Neural cell (in vitro differentiated cells): ENCODE measurements around the gene PIAS4.

Experiments used
- EP300 ChIP-seq: fragments of 450-650 bp; conservative IDR thresholded peaks from 2 replicates; pipeline ENCODE4 v1.6.1; 2014; ENCODE audit warnings: antibody characterized with exemption, mild to moderate bottlenecking, moderate library complexity; ENCODE audit not compliant: poor library complexity, severe bottlenecking
- EZH2 ChIP-seq: fragments of 200-600, 300-800 bp; shearing (Covaris generic), sonication (generic); IDR thresholded peaks from 2 replicates; pipeline ENCODE4 v1.6.1; 2014; ENCODE audit warnings: antibody characterized with exemption, low read length, borderline replicate concordance, mild to moderate bottlenecking; ENCODE audit not compliant: insufficient read depth, poor library complexity, severe bottlenecking
- MXI1 ChIP-seq: fragments of 450-650 bp; conservative IDR thresholded peaks from 2 replicates; pipeline ENCODE4 v1.6.1; 2014; ENCODE audit warnings: antibody characterized with exemption, mild to moderate bottlenecking; ENCODE audit not compliant: poor library complexity, severe bottlenecking
- POLR2AphosphoS5 ChIP-seq: IDR thresholded peaks from 2 replicates; pipeline ENCODE4 v1.6.1; 2012
- RAD21 ChIP-seq: fragments of 450-650 bp; conservative IDR thresholded peaks from 2 replicates; pipeline ENCODE4 v1.6.1; 2014; ENCODE audit warnings: antibody characterized with exemption, mild to moderate bottlenecking, moderate library complexity
- SMC3 ChIP-seq: fragments of 450-650 bp; conservative IDR thresholded peaks from 2 replicates; pipeline ENCODE4 v1.6.1; 2014; ENCODE audit warnings: antibody characterized with exemption, mild to moderate bottlenecking, moderate library complexity; ENCODE audit not compliant: poor library complexity
- TAF1 ChIP-seq: IDR thresholded peaks from 2 replicates; pipeline ENCODE4 v1.6.1; 2012; ENCODE audit warnings: low read depth
- TF ChIP-seq, protein P1 (sequence below): fragments of 450-650 bp; IDR thresholded peaks from 2 replicates; pipeline ENCODE4 v1.5.1; 2014; ENCODE audit warnings: antibody characterized with exemption, mild to moderate bottlenecking, moderate library complexity; ENCODE audit not compliant: poor library complexity, severe bottlenecking
- TF ChIP-seq, protein P2 (sequence below): IDR thresholded peaks from 2 replicates; pipeline ENCODE4 v1.6.1; 2012; ENCODE audit warnings: borderline replicate concordance

DNA sequence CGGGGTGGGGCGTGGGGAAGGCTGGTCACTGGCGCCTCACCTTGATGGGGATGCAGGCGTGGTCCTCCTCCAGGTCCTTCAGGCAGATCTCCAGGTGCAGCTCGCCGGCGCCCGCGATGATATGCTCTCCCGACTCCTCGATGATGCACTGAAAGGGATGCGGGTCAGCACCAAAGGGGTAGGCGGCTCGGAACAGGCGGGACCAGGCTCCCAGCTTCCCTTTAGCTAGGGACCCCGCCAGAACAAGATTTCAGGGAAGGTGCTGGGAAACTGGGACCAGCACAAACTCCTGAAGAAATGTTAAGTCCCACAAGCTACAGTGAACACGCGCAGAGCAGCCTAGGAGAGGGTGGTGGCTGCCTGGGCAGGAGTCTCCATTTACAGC is 28.3 kb upstream of the PIAS4 start:
- TF ChIP-seq, protein P1, sequence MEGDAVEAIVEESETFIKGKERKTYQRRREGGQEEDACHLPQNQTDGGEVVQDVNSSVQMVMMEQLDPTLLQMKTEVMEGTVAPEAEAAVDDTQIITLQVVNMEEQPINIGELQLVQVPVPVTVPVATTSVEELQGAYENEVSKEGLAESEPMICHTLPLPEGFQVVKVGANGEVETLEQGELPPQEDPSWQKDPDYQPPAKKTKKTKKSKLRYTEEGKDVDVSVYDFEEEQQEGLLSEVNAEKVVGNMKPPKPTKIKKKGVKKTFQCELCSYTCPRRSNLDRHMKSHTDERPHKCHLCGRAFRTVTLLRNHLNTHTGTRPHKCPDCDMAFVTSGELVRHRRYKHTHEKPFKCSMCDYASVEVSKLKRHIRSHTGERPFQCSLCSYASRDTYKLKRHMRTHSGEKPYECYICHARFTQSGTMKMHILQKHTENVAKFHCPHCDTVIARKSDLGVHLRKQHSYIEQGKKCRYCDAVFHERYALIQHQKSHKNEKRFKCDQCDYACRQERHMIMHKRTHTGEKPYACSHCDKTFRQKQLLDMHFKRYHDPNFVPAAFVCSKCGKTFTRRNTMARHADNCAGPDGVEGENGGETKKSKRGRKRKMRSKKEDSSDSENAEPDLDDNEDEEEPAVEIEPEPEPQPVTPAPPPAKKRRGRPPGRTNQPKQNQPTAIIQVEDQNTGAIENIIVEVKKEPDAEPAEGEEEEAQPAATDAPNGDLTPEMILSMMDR: no peak
- TF ChIP-seq TAF1 (no peak), SMC3 (no peak), POLR2AphosphoS5 (no peak), EZH2 (no peak), EP300 (no peak), RAD21 (no peak), MXI1 (no peak)
- TF ChIP-seq, protein P2, sequence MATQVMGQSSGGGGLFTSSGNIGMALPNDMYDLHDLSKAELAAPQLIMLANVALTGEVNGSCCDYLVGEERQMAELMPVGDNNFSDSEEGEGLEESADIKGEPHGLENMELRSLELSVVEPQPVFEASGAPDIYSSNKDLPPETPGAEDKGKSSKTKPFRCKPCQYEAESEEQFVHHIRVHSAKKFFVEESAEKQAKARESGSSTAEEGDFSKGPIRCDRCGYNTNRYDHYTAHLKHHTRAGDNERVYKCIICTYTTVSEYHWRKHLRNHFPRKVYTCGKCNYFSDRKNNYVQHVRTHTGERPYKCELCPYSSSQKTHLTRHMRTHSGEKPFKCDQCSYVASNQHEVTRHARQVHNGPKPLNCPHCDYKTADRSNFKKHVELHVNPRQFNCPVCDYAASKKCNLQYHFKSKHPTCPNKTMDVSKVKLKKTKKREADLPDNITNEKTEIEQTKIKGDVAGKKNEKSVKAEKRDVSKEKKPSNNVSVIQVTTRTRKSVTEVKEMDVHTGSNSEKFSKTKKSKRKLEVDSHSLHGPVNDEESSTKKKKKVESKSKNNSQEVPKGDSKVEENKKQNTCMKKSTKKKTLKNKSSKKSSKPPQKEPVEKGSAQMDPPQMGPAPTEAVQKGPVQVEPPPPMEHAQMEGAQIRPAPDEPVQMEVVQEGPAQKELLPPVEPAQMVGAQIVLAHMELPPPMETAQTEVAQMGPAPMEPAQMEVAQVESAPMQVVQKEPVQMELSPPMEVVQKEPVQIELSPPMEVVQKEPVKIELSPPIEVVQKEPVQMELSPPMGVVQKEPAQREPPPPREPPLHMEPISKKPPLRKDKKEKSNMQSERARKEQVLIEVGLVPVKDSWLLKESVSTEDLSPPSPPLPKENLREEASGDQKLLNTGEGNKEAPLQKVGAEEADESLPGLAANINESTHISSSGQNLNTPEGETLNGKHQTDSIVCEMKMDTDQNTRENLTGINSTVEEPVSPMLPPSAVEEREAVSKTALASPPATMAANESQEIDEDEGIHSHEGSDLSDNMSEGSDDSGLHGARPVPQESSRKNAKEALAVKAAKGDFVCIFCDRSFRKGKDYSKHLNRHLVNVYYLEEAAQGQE: no peak
